HG02970 (cell line): ENCODE data around the gene SCARF2.
"Not testable (repeated sequence)": the region's sequence is repeated elsewhere in the genome, so short reads cannot be mapped to it uniquely, and the experiment has no call there.

Experiments
- ATAC-seq: cut with Tn5 transposase; IDR thresholded peaks from one replicate; pipeline ENCODE4 v1.9.1; 2021; ENCODE audit warnings: mild to moderate bottlenecking, moderate library complexity, moderate number of reproducible peaks; ENCODE audit not compliant: unreplicated experiment, low FRiP score

The SCARF2 gene, protein sequence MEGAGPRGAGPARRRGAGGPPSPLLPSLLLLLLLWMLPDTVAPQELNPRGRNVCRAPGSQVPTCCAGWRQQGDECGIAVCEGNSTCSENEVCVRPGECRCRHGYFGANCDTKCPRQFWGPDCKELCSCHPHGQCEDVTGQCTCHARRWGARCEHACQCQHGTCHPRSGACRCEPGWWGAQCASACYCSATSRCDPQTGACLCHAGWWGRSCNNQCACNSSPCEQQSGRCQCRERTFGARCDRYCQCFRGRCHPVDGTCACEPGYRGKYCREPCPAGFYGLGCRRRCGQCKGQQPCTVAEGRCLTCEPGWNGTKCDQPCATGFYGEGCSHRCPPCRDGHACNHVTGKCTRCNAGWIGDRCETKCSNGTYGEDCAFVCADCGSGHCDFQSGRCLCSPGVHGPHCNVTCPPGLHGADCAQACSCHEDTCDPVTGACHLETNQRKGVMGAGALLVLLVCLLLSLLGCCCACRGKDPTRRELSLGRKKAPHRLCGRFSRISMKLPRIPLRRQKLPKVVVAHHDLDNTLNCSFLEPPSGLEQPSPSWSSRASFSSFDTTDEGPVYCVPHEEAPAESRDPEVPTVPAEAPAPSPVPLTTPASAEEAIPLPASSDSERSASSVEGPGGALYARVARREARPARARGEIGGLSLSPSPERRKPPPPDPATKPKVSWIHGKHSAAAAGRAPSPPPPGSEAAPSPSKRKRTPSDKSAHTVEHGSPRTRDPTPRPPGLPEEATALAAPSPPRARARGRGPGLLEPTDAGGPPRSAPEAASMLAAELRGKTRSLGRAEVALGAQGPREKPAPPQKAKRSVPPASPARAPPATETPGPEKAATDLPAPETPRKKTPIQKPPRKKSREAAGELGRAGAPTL

DNA sequence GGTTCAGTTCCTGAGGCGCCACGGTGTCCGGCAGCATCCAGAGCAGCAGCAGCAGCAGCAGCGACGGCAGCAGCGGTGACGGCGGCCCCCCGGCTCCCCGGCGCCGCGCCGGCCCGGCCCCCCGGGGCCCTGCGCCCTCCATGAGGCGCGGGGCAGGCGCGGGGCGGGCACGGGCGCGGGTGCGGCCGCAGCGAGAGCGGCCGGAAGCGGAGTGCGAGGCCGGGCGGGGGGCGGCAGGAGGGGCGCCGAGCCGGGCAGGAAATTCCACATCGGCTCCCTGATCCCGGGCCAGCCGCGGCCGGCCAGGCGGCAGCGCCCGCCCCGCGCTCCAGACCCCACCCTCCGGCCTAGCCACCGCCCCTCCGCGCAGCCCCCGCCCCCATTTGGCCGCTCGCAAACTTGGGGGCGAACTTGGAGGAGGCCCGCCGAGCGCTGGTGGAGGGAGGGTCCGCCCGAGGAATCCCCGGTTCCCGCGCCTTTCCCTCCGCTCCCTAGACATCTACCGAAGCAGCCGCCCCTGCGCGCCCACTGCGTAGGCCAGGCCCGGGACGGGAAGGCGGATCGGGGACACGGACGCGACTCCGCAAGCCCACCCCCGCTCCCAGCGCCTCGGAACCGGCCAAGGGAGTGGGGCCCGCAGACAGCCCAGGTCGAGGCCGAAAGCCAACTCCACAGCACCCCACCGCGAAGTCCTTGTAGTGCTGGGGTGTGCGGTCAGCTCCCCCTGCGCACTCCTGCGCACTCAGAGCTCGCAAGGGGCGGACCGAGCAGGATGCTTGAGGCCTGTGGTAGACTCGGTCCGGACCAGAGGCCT, at the start of gene SCARF2:
SCARF2 (minus strand) TSS at position 213 of the 814 bp plus-strand sequence; CDS start at position 142, 71 bp downstream.
- no peak for ATAC-seq

DNA sequence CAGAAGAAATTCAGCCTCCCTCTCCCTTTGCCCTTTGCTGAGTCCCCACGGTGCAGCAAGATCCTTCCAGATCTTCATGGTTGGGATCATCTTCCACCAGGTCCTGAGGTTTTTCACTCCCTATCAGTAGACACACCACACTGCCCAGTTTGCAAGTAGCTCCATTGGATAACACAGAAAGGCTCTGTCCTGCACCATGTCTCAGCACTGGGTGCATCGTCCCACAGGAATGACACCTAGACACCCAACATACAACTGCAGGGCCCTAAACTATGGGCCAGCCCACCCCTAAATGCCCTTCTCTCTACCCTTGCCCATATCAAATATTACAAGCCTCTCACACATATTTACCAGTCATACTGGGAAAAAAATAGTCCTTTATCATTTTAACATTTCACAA, 48.6 kb upstream of the SCARF2 start:
- ATAC-seq: no peak

DNA sequence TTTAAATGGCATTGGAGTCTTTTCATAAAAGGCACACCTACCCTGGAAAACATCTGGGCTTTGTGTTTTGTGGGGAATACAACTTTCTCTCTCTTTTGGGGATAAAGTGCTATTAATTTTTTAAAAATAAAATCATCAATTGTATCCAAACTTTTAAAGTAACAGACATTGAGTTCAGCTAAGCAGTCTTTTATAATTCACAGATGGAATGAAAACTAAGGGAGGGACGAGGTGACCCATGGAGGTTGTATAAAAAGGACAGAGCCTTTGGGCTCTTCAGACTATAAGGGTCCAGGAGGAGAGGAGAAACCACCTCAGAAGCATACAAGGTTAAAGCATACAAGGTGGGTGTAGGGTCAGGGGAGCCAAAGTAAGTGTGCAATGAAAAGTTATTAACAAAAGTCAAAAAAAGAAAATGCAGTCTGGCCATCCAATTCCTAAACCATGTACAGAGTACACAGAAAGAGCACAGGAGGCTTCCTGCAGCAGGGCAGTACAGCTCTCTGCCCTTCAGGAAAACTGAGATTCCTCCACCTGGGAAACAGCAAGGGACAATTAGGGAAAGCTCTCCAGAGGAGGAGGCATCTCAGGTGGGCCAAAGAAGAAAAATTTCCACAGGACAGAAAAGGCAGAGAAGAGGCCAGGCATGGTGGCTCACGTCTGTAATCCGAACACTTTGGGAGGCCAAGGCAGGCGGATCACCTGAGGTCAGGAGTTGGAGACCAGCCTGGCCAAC, 47.5 kb upstream of the SCARF2 start:
- ATAC-seq: no peak

DNA sequence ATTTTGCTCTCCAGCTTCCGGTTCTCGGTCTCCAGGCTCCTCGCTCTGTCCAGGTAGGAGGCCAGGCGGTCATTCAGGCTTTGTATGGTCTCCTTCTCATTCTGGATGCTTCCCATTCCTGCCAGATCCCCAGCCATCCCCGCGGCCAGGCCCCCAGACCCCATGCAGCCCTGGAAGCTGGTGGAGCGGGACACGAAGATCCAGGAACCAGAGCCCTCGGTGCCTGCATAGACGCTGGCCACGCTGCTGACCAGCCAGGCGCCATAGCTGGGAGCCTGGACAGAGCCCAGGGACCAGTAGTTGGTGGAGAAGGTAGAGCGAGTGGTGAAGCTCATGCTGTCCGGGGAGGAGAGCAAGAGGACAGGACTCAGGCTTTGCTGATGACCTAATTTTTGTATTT, 46.1 kb upstream of the SCARF2 start:
- no peak for ATAC-seq

DNA sequence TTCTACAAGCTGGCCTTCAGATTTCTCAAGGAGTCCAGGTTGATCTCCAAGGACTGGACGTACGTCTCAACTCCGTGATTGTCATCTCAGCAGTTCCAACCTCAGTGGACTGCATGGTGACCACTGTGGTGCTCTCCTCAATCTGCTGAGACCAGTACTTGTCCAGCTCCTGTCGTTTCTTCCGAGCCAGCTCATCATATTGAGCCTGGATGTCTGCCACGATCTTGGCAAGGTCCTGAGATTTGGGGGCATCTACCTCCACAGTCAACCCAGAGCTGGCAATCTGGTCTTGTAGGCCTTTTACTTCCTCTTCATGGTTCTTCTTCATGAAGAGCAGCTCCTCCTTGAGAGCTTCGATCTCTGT, 45.5 kb upstream of the SCARF2 start:
- ATAC-seq: not testable (repeated sequence)

DNA sequence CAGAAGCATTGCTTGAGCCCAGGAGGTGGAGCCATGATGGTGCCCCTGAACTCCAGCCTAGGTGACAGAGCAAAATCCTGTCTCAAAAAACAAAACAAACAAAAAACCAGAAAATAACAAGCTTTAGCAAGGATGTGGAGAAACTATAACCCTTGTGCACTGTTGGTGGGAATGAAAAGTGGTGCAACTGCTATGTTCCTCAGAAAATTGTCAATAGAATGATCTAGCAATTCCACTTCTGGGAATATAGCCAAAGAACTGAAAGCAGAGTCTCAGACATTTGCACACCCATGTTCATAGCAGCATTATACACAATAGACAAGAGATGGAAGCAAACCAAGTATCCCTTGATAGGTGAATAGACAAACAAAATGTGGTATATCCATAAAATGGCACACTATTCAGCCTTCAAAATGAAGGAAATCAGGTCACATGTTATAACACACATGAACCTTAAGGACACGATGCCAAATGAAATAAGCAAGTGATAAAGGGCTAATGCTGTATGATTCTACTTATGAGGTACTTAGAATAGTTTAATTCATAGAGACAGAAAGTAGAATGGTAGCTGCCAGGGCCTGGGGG, 42.1 kb upstream of the SCARF2 start:
- ATAC-seq: no peak

DNA sequence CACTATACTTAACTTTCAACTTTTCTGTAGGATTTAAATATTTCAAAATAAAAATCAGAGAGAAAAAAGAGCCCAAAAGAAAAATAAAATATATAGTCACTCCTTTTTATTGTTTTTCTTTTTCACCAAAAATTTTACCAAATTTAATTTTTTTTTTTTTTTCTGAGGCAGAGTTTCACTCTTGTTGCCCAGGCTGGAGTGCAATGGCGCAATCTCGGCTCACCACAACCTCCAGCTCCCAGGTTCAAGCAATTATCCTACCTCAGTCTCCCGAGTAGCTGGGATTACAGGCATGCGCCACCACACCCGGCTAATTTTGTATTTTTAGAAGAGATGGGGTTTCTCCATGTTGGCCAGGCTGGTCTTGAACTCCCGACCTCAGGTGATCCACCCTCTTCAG, 40.4 kb upstream of the SCARF2 start:
- not testable (repeated sequence) for ATAC-seq

DNA sequence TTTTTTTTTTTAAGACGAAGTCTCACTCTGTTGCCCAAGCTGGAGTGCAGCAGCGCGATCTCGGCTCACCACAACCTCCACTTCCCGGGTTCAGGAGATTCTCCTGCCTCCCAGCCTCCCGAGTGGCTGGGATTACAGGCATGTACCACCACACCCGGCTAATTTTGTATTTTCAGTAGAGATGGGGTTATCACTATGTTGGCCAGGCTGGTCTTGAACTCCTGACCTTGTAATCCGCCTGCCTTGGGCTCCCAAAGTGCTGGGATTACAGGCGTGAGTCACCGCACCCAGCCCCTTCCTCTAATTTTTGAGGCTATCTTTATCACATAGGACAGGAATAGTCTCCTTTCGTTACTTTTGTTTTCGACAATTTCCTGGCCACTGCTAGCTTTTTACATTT, 37.9 kb upstream of the SCARF2 start:
- ATAC-seq: not testable (repeated sequence)

DNA sequence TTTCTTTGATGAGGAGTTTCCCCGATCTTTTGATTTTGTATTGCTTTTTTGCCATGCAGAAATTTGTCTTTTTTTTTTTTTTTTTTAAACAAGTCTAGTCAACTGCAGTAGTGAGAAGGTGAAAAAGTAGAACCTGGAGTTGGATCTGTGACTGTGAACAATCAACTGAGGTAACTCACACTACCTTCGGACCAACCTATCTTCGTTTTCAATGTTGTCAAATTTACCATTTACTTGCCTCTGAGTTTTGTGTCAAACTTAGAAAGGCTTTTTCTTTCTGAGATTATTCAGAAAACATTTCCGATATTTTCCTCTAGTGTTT, 37.5 kb upstream of the SCARF2 start:
- ATAC-seq: no peak

DNA sequence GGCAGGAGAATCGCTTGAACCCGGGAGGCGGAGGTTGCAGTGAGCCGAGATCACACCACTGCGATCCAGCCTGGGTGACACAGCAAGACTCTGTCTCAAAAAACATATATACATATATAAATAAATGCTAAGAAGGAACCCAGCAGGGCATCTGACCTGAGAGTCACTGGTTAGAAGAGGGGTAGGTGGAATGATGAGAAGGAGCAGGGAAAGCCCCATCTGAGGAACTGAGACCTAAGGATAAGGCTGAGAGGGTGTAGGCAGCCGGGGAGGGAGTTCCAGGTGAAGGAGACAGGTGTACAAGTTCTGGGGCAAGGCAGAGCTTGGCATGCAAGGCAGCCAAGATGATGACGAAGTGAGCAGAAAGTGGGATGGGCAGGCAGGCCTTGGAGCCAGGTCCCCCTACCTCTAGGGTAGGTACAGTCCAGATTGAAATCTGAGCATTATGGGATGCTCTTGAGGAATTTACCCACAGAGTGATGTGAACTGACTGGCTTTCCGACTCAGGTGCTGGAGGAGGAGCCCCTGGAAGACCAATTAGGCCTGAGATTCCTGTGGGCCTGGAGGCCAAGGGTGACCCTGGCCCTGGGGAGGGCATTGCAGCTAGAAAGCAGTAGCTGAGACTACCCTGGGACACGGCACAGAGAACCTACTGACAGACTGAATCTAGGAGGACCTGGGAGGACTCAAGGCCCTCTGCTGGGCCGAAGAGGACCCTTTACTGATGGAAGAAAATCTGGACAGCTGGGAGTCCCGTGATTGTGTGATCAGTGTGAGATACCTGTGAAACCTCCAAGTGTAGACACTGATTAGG, 35.2 kb upstream of the SCARF2 start:
- ATAC-seq: no peak

DNA sequence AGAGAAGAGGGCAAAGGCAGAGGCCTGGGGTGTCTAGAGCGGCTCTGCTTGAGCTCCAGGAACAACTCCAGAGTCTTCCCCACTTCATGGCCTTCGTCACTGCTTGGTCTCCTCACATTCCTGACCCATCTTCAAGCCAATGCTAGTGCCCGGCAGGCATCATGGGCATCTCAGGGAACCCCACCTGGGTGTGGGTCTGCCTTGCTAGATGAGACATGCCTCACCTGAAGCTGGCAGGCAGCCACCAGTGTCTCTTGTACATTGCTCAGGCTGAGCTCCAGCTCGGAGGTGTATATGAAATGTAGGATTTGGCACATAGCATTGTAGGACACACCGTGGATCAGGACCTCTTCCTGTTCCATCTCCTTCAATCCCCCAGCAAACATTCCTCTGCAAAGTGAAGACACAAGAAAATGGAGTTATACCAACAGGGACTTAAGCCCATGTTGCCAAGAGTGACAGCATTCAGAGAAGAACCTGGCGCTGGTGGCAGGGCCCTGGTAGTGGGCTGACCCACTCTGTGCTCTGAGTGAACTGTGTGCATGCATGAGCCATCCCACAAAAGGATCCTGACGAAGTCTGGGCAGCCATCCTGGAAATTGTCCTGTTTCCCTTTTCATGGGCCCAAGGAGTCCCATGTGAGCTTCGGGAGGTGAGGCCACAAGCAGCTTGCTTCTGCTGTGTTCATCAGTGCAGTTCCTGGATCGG, 33.7 kb upstream of the SCARF2 start:
- ATAC-seq: no peak

DNA sequence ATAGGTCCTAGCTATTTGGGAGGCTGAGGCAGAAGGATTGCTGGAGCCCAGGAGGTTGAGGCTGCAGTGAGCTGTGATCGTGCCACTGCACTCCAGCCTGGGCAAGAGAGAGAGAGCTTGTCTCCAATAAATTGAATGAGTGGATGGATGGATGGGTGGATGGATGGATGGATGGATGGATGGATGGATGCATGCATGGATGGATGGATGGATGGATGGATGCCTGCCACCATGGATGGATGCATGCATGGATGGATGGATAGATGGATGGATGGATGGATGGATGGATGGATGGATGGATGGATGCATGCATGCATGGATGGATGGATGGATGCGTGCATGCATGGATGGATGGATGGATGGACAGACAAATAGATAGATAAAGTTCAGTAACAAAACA, 32.9 kb upstream of the SCARF2 start:
- not testable (repeated sequence) for ATAC-seq

DNA sequence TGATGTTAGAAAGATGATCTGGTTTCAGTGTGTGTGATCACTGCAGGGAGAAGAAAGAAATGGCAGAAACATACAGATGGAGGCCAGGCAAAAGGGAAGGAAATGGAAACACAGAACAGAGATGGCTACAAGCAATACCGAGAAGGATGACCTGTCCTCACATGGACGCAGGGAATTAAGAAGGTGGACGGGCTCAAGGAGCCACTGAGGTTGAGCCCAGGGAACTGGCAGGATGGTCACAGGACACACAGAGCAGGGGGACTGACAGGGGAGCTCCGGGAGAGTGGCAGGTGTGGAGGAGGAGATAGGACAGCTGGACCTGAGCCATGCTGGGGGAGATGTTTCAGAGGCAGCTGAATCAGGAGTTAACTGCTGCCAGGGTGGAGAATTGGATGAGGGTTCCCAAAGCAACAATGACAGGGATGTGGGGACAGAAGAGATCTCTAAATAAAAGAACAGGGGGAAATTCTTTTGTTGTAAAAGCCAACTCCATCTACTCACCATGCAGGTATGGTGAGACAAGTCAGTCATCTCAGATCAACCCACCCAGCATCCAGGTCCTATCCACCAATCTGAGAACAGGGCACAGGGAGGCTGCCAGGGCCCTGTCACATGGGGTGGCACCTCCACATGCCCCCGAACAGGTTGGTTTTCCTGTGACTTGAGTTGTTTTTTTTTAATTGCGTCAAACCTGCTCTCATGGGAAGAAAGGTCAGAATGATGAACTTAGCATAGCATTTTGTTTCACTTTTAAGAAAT, 31.7 kb upstream of the SCARF2 start:
- no peak for ATAC-seq

DNA sequence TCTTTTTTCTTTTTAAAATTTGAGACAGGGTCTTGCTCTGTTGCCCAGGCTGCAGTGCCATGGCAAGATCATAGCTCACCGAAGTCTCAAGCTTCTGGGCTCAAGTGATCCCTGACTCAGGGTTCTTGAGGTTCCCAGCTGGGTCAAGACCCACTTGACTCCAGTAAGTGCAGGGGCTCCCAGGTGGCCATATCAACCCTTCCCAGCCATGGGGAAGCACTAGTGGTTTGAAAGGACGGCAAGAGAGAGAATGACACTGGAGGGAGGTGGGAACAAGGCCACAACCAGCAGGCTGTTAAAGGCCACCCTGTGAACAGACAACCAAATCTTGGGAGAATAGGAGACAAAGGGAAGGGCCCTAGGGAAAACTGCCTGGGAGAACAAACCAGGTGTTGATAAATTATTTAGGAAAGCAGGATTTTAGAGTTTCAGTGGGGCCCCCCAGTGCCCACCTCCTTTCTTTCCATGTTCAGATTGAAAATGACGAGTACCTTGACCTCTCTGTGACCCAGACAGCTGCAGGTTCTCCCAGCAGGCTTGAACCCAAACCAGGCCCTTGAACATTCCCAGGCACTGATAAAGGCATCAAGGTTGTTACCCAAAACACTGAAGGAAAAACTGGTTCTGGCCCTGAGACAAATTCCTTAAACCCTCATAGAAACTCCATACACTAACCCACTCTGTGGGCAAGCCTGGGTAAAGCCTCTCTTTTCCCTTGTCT, 29.2 kb upstream of the SCARF2 start:
- ATAC-seq: no peak

DNA sequence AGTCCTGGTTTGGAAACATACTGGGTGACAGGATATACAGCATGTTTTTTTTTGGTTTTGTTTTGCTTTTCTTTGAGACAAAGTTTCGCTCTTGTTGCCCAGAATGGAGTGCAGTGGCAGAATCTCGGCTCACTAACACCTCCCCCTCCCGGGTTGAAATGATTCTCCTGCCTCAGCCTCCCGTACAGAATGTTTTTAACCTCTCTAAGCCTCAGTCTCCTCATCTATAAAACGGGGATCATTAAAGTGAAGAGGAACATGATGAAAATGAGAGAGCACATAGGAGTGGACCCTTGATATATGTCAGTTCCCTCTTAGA, 28.1 kb upstream of the SCARF2 start:
- ATAC-seq: no peak

DNA sequence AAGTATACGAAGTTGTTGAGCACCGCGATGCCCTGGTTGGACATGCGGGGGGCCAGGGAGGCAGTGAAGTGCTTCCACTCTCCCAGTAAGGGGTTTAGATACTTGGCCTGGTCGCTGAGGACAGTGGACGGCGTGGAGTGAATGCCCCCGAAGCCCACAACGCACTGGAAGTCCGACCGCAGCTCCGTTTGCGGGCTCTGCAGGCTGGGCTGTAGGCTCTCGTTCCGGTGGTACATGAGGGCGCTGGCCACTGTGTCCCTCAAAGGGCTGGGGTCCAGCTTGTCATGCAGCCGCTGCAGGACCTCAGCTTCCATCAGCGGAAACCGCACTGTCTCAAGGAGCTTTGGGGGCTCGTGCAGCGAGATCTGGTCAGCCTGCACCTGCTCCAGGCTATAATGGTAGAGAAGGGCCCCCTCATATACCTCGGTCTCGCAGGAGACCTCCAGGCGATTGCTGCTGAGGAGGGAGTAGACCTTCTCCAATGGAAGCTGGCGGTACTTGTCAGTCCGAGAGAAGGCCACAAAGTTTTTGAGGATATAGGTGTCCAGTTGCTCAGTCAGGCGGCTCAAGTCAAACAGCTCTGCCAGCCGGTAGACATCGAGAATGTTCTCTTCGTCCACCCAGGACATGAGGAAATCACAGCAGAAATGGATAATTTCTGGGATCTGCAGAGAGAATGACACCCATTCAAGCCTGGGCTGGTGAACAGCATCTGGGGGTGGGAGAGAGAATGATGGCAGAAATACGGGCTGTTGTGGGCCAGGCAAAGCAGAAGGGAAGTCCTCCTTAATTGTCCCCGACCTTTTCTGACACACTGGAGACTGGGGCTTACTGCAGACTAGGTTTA, 27.5 kb upstream of the SCARF2 start:
- ATAC-seq: no peak
